GM12878 (cell line): ENCODE measurements around the gene MAD1L1. TPM values are rescaled to one million over a fixed set of nuclear protein-coding genes. Genes with fewer than 3 reads are reported as not detected.

Source experiments
- ATAC-seq: fragments of 200-7000 bp; cut with Tn5 transposase; 3 replicates; pipeline ENCODE4 v1.9.1; 2020; ENCODE audit warnings: mild to moderate bottlenecking, moderate library complexity
- BruUV-seq: library from RNA; stranded (reverse); fragments of 400-500 nt; replicated peaks from 2 replicates; lab custom pipeline; 2021; lab: Mats Ljungman, UMichigan
- CTCF ChIA-PET: fragments of 300-600 bp; sonication (Branson Sonifier 250); formaldehyde crosslinking; extraction: SDS; loops from one replicate; lab custom pipeline; 2021; ENCODE audit warnings: inconsistent platforms; lab: Yijun Ruan, JAX
- POLR2A ChIA-PET: fragments of 350-600 bp; formaldehyde crosslinking; extraction: SDS; loops from one replicate; lab custom pipeline; 2021; ENCODE audit warnings: inconsistent platforms; lab: Charles Lee
- RAD21 ChIA-PET: fragments of 300-600 bp; sonication (Branson Sonifier 250); formaldehyde crosslinking; loops from one replicate; lab custom pipeline; 2023; ENCODE audit warnings: antibody characterized with exemption; ENCODE audit not compliant: unreplicated experiment; lab: Charles Lee
- SMC1A ChIA-PET: fragments of 300-600 bp; sonication (Branson Sonifier 250); formaldehyde crosslinking; loops from one replicate; lab custom pipeline; 2023; ENCODE audit not compliant: unreplicated experiment, uncharacterized antibody; lab: Charles Lee
- DNase-seq: peaks from one replicate; pipeline ENCODE4 v3.0.0-alpha.2; 2011; ENCODE audit warnings: low read depth, low spot score
- FAIRE-seq: peaks from 3 replicates; lab custom pipeline; 2011; peaks lifted over from hg19 to GRCh38; lab: Jason Lieb, UNC
- H2AFZ ChIP-seq: 2 replicates; pipeline ENCODE4 v1.6.0; 2011; ENCODE audit warnings: low read depth, low read length, control low read depth; ENCODE audit not compliant: control insufficient read depth
- H3K27ac ChIP-seq: 2 replicates; pipeline ENCODE4 v1.5.1; 2011; ENCODE audit warnings: control low read depth; ENCODE audit not compliant: control insufficient read depth, insufficient read depth
- H3K27me3 ChIP-seq, 2 experiments: replicated peaks in 1 of 2; 2 replicates each; pipeline versions ENCODE4 v1.6.0 to v1.6.1; 2011; ENCODE audit warnings: low read length in 1 of 2; ENCODE audit not compliant: control insufficient read depth in 2 of 2, insufficient read depth in 2 of 2
- H3K36me3 ChIP-seq, 2 experiments: 2 replicates each; pipeline ENCODE4 v1.5.1; 2011; ENCODE audit warnings: low read length in 1 of 2; ENCODE audit not compliant: control insufficient read depth in 2 of 2, insufficient read depth in 2 of 2
- H3K4me1 ChIP-seq: 2 replicates; pipeline ENCODE4 v1.6.1; 2011; ENCODE audit warnings: mild to moderate bottlenecking, low read length, moderate library complexity, mixed read lengths; ENCODE audit not compliant: control insufficient read depth, insufficient read depth
- H3K4me2 ChIP-seq: 2 replicates; pipeline ENCODE4 v1.6.0; 2011; ENCODE audit warnings: control low read depth; ENCODE audit not compliant: control insufficient read depth, insufficient read depth
- H3K4me3 ChIP-seq: fragments of 200-600 bp; sonication (generic); 2 replicates; pipeline ENCODE4 v1.5.1; 2016
- H3K79me2 ChIP-seq: 2 replicates; pipeline ENCODE4 v1.6.0; 2011; ENCODE audit warnings: low read length; ENCODE audit not compliant: control insufficient read depth, insufficient read depth
- H3K9ac ChIP-seq: 2 replicates; pipeline ENCODE4 v1.8.0; 2011; ENCODE audit warnings: low read length, control low read depth, mixed read lengths; ENCODE audit not compliant: control insufficient read depth, insufficient read depth
- H3K9me3 ChIP-seq: replicated peaks from 3 replicates; pipeline ENCODE4 v1.5.1; 2011; ENCODE audit warnings: mild to moderate bottlenecking, low read length; ENCODE audit not compliant: control insufficient read depth, insufficient read depth
- H4K20me1 ChIP-seq: 2 replicates; pipeline ENCODE4 v1.6.0; 2011; ENCODE audit not compliant: control insufficient read depth, insufficient read depth
- ESRRA ChIP-seq: IDR thresholded peaks from 2 replicates; pipeline ENCODE4 v1.6.1; 2012; ENCODE audit warnings: mild to moderate bottlenecking, low read length, improper control_type of control experiment
- FOXK2 ChIP-seq: fragments of 450-650 bp; IDR thresholded peaks from 2 replicates; pipeline ENCODE4 v1.6.1; 2017; ENCODE audit warnings: mild to moderate bottlenecking, moderate library complexity
- HDAC2 ChIP-seq: fragments of 200-600 bp; sonication (generic); IDR thresholded peaks from 2 replicates; pipeline ENCODE4 v1.6.1; 2017
- MEF2B ChIP-seq: fragments of 450-650 bp; IDR thresholded peaks from 2 replicates; pipeline ENCODE4 v1.6.1; 2018; ENCODE audit warnings: mild to moderate bottlenecking, moderate library complexity; ENCODE audit not compliant: partially characterized antibody, poor library complexity, severe bottlenecking
- PKNOX1 ChIP-seq: fragments of 450-650 bp; IDR thresholded peaks from 2 replicates; pipeline ENCODE4 v1.6.1; 2016; ENCODE audit warnings: mild to moderate bottlenecking
- SP1 ChIP-seq: IDR thresholded peaks from one replicate; pipeline ENCODE4 v1.6.1; 2011; ENCODE audit warnings: low read depth, low read length
- ZBTB33 ChIP-seq: fragments of 450-650 bp; IDR thresholded peaks from 2 replicates; pipeline ENCODE4 v1.6.1; 2017; ENCODE audit warnings: mild to moderate bottlenecking
- ZSCAN29 ChIP-seq: fragments of 450-650 bp; IDR thresholded peaks from 2 replicates; pipeline ENCODE4 v1.6.1; 2017; ENCODE audit warnings: mild to moderate bottlenecking, moderate library complexity
- WGBS: methylation state at CpG from one replicate; pipeline ENCODE4 v1.1.6; 2016; ENCODE audit warnings: low lambda C conversion rate; ENCODE audit not compliant: insufficient replicate concordance, insufficient coverage; ENCODE audit errors: missing lambda C conversion rate; 5-methylcytosine and 5-hydroxymethylcytosine counted together
- in situ Hi-C: fragments of 300-500 bp; cut with MboI; formaldehyde crosslinking; loops from 9 replicates; pipeline ENCODE4 v1.14.3; 2018; ENCODE audit warnings: mixed read lengths
- intact Hi-C: fragments of 100-400 bp; cut with micrococcal nuclease; formaldehyde crosslinking; loops from one replicate; pipeline ENCODE4 v1.14.2; 2022; ENCODE audit not compliant: unreplicated experiment
- polyA plus RNA-seq, 11 experiments: library from polyadenylated mRNA; depleted of rRNA in 4 of 11; unstranded in 6 of 11; stranded (reverse) in 5 of 11; fragments of >200 nt; fragmentation: Nextera tagmentation in 4 of 11; fragmentation: Illumina TruSeq in 1 of 11; extraction: Ambion mirVana in 4 of 11; extraction: Trizol in 1 of 11; gene quantifications; 1 replicate in 1 of 11; 2 replicates in 10 of 11; pipeline versions ENCODE4 v1.2.1 to v1.2.3, GENCODE V29; 2011 to 2016; ENCODE audit warnings: inconsistent platforms in 2 of 11, missing spikeins in 2 of 11, low read depth in 1 of 11
- total RNA-seq, 4 experiments: library from RNA; depleted of rRNA in 3 of 4; stranded (reverse); fragments of >200 nt in 3 of 4; fragmentation: Illumina TruSeq in 1 of 4; extraction: Trizol in 1 of 4; gene quantifications; 2 replicates each; pipeline versions ENCODE4 v1.2.1 to v1.2.3, GENCODE V29; 2013 to 2021

MAD1L1 gene
- total and polyA plus RNA-seq, 10 of the 15 experiments (the other 5 are each of a cell fraction or from before 2014, with no cell fraction given): 2.2 to 76.8 (median 38.3) TPM

- Histone ChIP-seq H3K27me3 (no peaks in the 10 kb centered on the region), H3K9me3 (no peaks in the 10 kb centered on the region), H3K9ac (no peak overlapping the region), H3K36me3 (peaks cover 8 to 28% of the 10 kb centered on the region in 2 experiments; a peak in 3 of 4 replicates), H3K4me3 (no peak overlapping the region), H3K4me1 (peaks cover 9% of the 10 kb centered on the region), H4K20me1 (no peaks in the 10 kb centered on the region), H3K79me2 (no peaks in the 10 kb centered on the region), H2AFZ (no peak overlapping the region), H3K4me2 (no peak overlapping the region), H3K27ac (no peak overlapping the region)
- no peak for FAIRE-seq
- ChIA-PET RAD21 (interaction anchor here (1.1 to 1.5 kb wide), 2 partner anchors 34 to 146 kb away, joined by 4 read pairs; no protein-coding TSS in a partner anchor), SMC1A (no interaction called here), POLR2A (no interaction called here), CTCF (interaction anchor here (1.2 kb wide), 1 partner anchor 8 kb away, joined by 5 read pairs; no protein-coding TSS in a partner anchor)
- in situ Hi-C loops: no loop called here
- BruUV-seq: no TSS peak
- ATAC-seq: no peak
- 93% methylated on average over 28 of the region's 31 CpGs for WGBS
- no peak for TF ChIP-seq FOXK2
- TF ChIP-seq SP1: no peak
- intact Hi-C loops: loop anchor here (10.0 kb wide), 1 partner anchor 387 kb away; no protein-coding TSS in a partner anchor
- DNase-seq: no peak
Measured at GRCh38 chr7:2201686-2202360, 30.9 kb downstream of the MAD1L1 start.

- Histone ChIP-seq H2AFZ (no peak overlapping the region), H3K27me3 (no peaks in the 10 kb centered on the region), H3K27ac (no peak overlapping the region), H3K9ac (no peak overlapping the region), H3K9me3 (no peaks in the 10 kb centered on the region), H3K4me2 (no peak overlapping the region), H3K4me3 (no peak overlapping the region), H4K20me1 (no peaks in the 10 kb centered on the region), H3K4me1 (peaks cover 9% of the 10 kb centered on the region), H3K36me3 (peaks cover 5 to 31% of the 10 kb centered on the region in 2 experiments; a peak in 3 of 4 replicates), H3K79me2 (no peaks in the 10 kb centered on the region)
- in situ Hi-C loops (no loop called here), intact Hi-C loops (loop anchor here (10.0 kb wide), 1 partner anchor 386 kb away; no protein-coding TSS in a partner anchor)
- BruUV-seq: no TSS peak
- WGBS: 94% methylated on average over 10 of the region's 10 CpGs
- ChIA-PET CTCF (interaction anchor here (1.2 kb wide), 1 partner anchor 8 kb away, joined by 5 read pairs; no protein-coding TSS in a partner anchor), RAD21 (interaction anchor here (0.8 to 1.5 kb wide), 2 partner anchors 33 to 622 kb away, joined by 3 to 4 read pairs; no protein-coding TSS in a partner anchor), SMC1A (no interaction called here), POLR2A (no interaction called here)
- FAIRE-seq: no peak
- no peak for DNase-seq
- ATAC-seq: no peak
- TF ChIP-seq MEF2B (no peak), PKNOX1 (no peak), ZSCAN29 (no peak), ESRRA (no peak), HDAC2 (no peak), ZBTB33 (no peak)
Measured at GRCh38 chr7:2201128-2201527, 31.6 kb downstream of the MAD1L1 start.
